Hepatocyte (in vitro differentiated cells): ENCODE data around the gene VAMP7. TPM values are rescaled to one million over a fixed set of nuclear protein-coding genes. Genes with fewer than 3 reads are reported as not detected.

Experiments
- DNase-seq: peaks from one replicate; pipeline ENCODE4 v3.0.0-alpha.2; 2016; ENCODE audit warnings: low spot score
- H2AFZ ChIP-seq: fragments of 200-600 bp; sonication (generic); 2 replicates; pipeline ENCODE4 v1.6.0; 2016; ENCODE audit warnings: antibody characterized with exemption, mild to moderate bottlenecking
- H3K27ac ChIP-seq: fragments of 200-600 bp; sonication (generic); 2 replicates; pipeline ENCODE4 v1.5.1; 2016; ENCODE audit warnings: mild to moderate bottlenecking
- H3K27me3 ChIP-seq: fragments of 200-600 bp; sonication (generic); 2 replicates; pipeline ENCODE4 v1.6.1; 2016
- H3K36me3 ChIP-seq: fragments of 200-600 bp; sonication (generic); replicated peaks from 2 replicates; pipeline ENCODE4 v1.5.1; 2016; ENCODE audit warnings: low read depth; ENCODE audit not compliant: insufficient read depth
- H3K4me1 ChIP-seq: fragments of 200-600 bp; sonication (generic); 2 replicates; pipeline ENCODE4 v1.5.1; 2016; ENCODE audit warnings: mild to moderate bottlenecking, moderate library complexity; ENCODE audit not compliant: insufficient read depth
- H3K4me2 ChIP-seq: fragments of 200-600 bp; sonication (generic); 2 replicates; pipeline ENCODE4 v1.6.0; 2016
- H3K4me3 ChIP-seq: fragments of 200-600 bp; sonication (generic); 2 replicates; pipeline ENCODE4 v1.5.1; 2016; ENCODE audit warnings: mild to moderate bottlenecking
- H3K79me2 ChIP-seq: fragments of 200-600 bp; sonication (generic); 2 replicates; pipeline ENCODE4 v1.6.0; 2017; ENCODE audit warnings: mild to moderate bottlenecking
- H3K9me2 ChIP-seq: fragments of 200-600 bp; sonication (generic); replicated peaks from 2 replicates; pipeline ENCODE4 v1.6.0; 2017; ENCODE audit warnings: mild to moderate bottlenecking; ENCODE audit not compliant: insufficient read depth
- H3K9me3 ChIP-seq: fragments of 200-600 bp; sonication (generic); 2 replicates; pipeline ENCODE4 v1.5.1; 2016; ENCODE audit warnings: low read depth, mild to moderate bottlenecking
- H4K20me1 ChIP-seq: fragments of 200-600 bp; sonication (generic); 2 replicates; pipeline ENCODE4 v1.6.0; 2016; ENCODE audit warnings: mild to moderate bottlenecking; ENCODE audit not compliant: insufficient read depth, poor library complexity, severe bottlenecking
- EZH2 ChIP-seq: fragments of 200-600 bp; sonication (generic); IDR thresholded peaks from 2 replicates; pipeline ENCODE4 v1.6.1; 2016; ENCODE audit warnings: antibody characterized with exemption, mild to moderate bottlenecking, borderline replicate concordance
- EZH2phosphoT487 ChIP-seq: fragments of 200-600 bp; sonication (generic); IDR thresholded peaks from one replicate; pipeline ENCODE4 v1.6.1; 2018; ENCODE audit warnings: antibody characterized with exemption, mild to moderate bottlenecking, low read depth, moderate library complexity; ENCODE audit not compliant: unreplicated experiment, severe bottlenecking
- WGBS: methylation state at CpG from one replicate; pipeline ENCODE4 v1.1.6; 2016; ENCODE audit warnings: low lambda C conversion rate; ENCODE audit errors: missing lambda C conversion rate; 5-methylcytosine and 5-hydroxymethylcytosine counted together
- polyA plus RNA-seq: library from polyadenylated mRNA; unstranded; fragments of >200 nt; fragmentation: Nextera tagmentation; extraction: Ambion mirVana; gene quantifications from 2 replicates; pipeline ENCODE4 v1.2.1, GENCODE V29; 2016
- total RNA-seq: library from RNA; depleted of rRNA; stranded (reverse); fragments of >200 nt; gene quantifications from 2 replicates; pipeline ENCODE4 v1.2.3, GENCODE V29; 2014
- TF ChIP-seq, protein P1 (sequence below): fragments of 200-600 bp; sonication (generic); IDR thresholded peaks from 2 replicates; pipeline ENCODE4 v1.5.1; 2016; ENCODE audit warnings: antibody characterized with exemption, mild to moderate bottlenecking; ENCODE audit not compliant: poor library complexity

The VAMP7 gene
- total and polyA plus RNA-seq, 2 experiments from 2014 or later = 34.0 to 52.6 TPM

- no peaks in the 10 kb centered on the region for H3K9me2 ChIP-seq
- H3K36me3 ChIP-seq = no peaks in the 10 kb centered on the region
- TF ChIP-seq EZH2phosphoT487 (no peak), EZH2 (no peak)
- TF ChIP-seq, protein P1, sequence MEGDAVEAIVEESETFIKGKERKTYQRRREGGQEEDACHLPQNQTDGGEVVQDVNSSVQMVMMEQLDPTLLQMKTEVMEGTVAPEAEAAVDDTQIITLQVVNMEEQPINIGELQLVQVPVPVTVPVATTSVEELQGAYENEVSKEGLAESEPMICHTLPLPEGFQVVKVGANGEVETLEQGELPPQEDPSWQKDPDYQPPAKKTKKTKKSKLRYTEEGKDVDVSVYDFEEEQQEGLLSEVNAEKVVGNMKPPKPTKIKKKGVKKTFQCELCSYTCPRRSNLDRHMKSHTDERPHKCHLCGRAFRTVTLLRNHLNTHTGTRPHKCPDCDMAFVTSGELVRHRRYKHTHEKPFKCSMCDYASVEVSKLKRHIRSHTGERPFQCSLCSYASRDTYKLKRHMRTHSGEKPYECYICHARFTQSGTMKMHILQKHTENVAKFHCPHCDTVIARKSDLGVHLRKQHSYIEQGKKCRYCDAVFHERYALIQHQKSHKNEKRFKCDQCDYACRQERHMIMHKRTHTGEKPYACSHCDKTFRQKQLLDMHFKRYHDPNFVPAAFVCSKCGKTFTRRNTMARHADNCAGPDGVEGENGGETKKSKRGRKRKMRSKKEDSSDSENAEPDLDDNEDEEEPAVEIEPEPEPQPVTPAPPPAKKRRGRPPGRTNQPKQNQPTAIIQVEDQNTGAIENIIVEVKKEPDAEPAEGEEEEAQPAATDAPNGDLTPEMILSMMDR = no peak
- no peaks in the 10 kb centered on the region for H3K4me1 ChIP-seq
- no peaks in the 10 kb centered on the region for H3K27me3 ChIP-seq
- peaks cover 4% of the 10 kb centered on the region for H4K20me1 ChIP-seq
- peaks cover 2% of the 10 kb centered on the region for H3K79me2 ChIP-seq
- no peak overlapping the region for H2AFZ ChIP-seq
- 58% methylated on average over 3 of the region's 3 CpGs for WGBS
- no peak overlapping the region for H3K4me2 ChIP-seq
- H3K4me3 ChIP-seq = no peak overlapping the region
- H3K9me3 ChIP-seq = no peaks in the 10 kb centered on the region
- no peak for DNase-seq
- no peak overlapping the region for H3K27ac ChIP-seq
Measured at GRCh38 chrX:155891446-155892210, 10.5 kb downstream of the VAMP7 start.

- Histone ChIP-seq H3K36me3 (no peaks in the 10 kb centered on the region), H3K4me3 (no peak overlapping the region), H3K27me3 (no peaks in the 10 kb centered on the region), H4K20me1 (peaks cover 4% of the 10 kb centered on the region), H2AFZ (no peak overlapping the region), H3K4me1 (no peaks in the 10 kb centered on the region), H3K27ac (no peak overlapping the region), H3K79me2 (no peaks in the 10 kb centered on the region), H3K9me3 (no peaks in the 10 kb centered on the region), H3K4me2 (no peak overlapping the region), H3K9me2 (no peaks in the 10 kb centered on the region)
- no peak for DNase-seq
- no peak for TF ChIP-seq EZH2
- no peak for TF ChIP-seq EZH2phosphoT487
- TF ChIP-seq, protein P1 = no peak
- WGBS = 72% methylated on average over 3 of the region's 3 CpGs
Measured at GRCh38 chrX:155893521-155893920, 12.4 kb downstream of the VAMP7 start.

GRCh38 chrX:155896512-155896911, 15.4 kb downstream of the VAMP7 start:
- Histone ChIP-seq H3K27ac (no peak overlapping the region), H3K4me2 (no peak overlapping the region), H2AFZ (no peak overlapping the region), H3K9me2 (no peaks in the 10 kb centered on the region), H3K36me3 (no peaks in the 10 kb centered on the region), H4K20me1 (no peaks in the 10 kb centered on the region), H3K4me1 (no peaks in the 10 kb centered on the region), H3K4me3 (no peak overlapping the region), H3K27me3 (no peaks in the 10 kb centered on the region), H3K9me3 (no peaks in the 10 kb centered on the region), H3K79me2 (no peaks in the 10 kb centered on the region)
- no peak for TF ChIP-seq EZH2phosphoT487
- TF ChIP-seq, protein P1 = no peak
- no peak for TF ChIP-seq EZH2
- DNase-seq = no peak
- 86% methylated on average over 4 of the region's 4 CpGs for WGBS
